ENCODE results near the gene NLE1.
A peak's percentile ranks its signal among the peaks of the same experiment; 100 is the strongest.

DNA sequence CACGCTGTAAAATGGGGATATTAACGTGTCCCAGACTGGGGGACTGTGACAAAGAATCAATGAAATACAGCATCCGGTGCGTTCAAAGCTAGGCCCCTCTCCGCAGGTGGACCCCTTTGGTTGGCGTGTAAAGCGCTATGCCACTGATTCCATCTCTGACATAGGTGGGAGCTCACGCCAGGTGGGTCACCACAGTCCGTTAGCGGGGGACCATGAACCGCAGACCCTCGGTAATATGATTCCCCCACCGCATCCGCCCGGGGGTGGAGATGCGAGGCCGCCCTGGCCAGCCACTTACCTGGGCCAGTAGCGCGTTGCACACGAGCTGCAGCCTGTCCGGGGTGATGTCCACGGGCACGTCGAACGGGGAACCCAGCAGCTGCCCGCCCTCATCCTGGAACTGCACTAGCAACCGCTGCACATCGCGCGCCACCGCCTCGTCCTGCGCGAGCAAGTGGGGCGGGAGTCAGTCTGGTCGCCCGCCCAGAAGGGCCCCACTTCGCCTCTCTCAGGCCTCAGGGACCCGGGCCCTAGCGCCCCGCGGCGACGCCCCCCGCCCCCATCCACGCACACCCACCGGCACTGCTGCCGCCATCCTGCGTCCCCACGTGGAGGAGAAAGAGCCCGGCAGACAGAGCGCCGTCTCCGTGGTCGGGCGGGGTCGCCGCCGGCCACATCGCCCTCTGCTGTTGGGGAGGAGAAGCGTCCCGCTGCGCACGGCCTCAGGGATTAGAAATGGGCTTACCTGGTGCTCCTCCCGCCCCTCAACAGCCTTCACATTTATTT is at the start of gene NLE1:
- TF ChIP-seq TAF1 (IDR thresholded peaks at IDR 0.05; ENCODE audit: low read depth, low read length) (peak; percentile 91), POLR2A (IDR thresholded peaks at IDR 0.05; ENCODE audit: low read depth, low read length) (no peak), POLR2AphosphoS5 (IDR thresholded peaks at IDR 0.05; ENCODE audit: low read depth, low read length) (no peak), SPI1 (IDR thresholded peaks at IDR 0.05; ENCODE audit: low read depth, low read length) (no peak)
